HG02870 (cell line): ENCODE measurements around the gene ZFPM1.
"Not testable (repeated sequence)": the region's sequence is repeated elsewhere in the genome, so short reads cannot be mapped to it uniquely, and the experiment has no call there.

ENCODE experiments used
- ATAC-seq: cut with Tn5 transposase; IDR thresholded peaks from one replicate; pipeline ENCODE4 v1.9.1; 2021; ENCODE audit warnings: mild to moderate bottlenecking, moderate library complexity; ENCODE audit not compliant: unreplicated experiment

Gene ZFPM1

GRCh38 chr16:88510091-88510994 is 57.3 kb downstream of the ZFPM1 start:
- ATAC-seq, result no peak

- ATAC-seq, result no peak
Observed at GRCh38 chr16:88511060-88511459, 58.0 kb downstream of the ZFPM1 start.

GRCh38 chr16:88511906-88512305 is 58.8 kb downstream of the ZFPM1 start:
- no peak for ATAC-seq

DNA sequence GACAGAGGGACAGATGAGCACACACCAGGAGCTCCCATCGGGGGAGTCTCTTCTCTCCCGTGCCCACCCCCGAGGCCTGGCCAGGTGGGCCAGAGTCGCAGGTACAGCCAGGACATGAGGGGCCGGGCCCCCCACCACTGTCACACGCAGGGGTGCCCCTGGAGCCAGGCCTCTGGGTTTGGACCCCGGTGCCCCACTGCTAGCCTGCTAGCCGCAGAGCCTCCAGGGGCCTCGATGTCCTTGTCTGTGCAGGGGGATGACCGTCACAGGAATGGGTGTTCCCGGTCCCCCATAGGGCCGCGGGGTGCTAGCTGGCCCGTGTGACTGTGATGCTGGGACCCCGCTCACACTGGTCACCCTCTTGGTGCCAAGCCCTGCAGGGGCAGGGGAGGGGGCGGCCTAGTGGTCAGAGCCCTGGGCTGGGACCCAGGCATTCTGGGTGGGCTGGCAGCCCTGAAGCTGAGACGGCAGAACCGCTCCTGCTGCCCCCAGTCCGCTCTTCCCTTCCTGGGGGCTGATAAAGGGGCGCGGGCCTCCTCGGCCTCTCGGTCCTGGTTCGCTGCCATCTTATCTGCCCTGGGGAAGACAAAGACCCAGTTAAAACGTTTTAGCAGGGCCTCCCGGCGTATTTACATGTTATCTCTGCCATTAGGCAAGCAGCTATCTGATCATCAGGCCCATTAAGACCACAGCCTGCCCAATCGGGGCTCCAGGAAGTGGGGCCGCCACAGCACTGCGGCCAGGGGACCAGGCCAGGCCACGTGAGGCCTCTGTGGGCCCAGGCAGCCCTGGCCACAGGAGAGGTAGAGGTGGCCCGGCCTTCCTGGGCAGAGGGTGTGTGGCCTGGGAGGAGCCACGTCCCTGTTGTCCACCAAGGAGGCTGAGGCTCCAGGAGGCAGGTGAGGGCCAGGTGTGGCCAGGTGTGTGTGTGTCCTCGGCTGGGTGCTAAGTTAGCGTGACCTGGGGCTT is 59.9 kb downstream of the ZFPM1 start:
- ATAC-seq, result no peak

GRCh38 chr16:88514070-88514469 is 61.0 kb downstream of the ZFPM1 start:
- ATAC-seq, result no peak

- ATAC-seq, result no peak
Observed at GRCh38 chr16:88514526-88515232, 61.6 kb downstream of the ZFPM1 start.

DNA sequence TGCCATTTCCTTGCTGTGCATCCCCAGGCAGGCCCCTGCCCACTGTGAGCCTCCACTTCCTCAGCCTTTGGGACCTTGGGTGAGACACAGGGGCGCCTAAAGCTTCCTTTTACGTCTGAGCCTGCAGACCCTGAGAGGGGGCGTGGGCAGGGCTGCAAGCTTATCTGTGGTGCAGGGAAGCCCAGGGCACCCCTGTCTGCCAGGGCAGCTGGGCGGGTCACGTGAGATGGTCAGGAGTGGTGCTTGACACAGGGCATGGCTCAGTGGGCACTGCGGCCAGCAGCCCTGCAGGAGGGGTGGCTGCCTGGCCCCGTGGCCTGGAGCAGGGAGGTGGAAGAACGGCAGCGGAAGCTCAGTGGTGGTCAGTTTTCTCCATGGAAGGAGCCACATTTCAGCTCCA is 62.3 kb downstream of the ZFPM1 start:
- no peak for ATAC-seq

- no peak for ATAC-seq
Observed at GRCh38 chr16:88515925-88516594, 63.0 kb downstream of the ZFPM1 start.

- ATAC-seq, result no peak
Observed at GRCh38 chr16:88516601-88517061, 63.6 kb downstream of the ZFPM1 start.

DNA sequence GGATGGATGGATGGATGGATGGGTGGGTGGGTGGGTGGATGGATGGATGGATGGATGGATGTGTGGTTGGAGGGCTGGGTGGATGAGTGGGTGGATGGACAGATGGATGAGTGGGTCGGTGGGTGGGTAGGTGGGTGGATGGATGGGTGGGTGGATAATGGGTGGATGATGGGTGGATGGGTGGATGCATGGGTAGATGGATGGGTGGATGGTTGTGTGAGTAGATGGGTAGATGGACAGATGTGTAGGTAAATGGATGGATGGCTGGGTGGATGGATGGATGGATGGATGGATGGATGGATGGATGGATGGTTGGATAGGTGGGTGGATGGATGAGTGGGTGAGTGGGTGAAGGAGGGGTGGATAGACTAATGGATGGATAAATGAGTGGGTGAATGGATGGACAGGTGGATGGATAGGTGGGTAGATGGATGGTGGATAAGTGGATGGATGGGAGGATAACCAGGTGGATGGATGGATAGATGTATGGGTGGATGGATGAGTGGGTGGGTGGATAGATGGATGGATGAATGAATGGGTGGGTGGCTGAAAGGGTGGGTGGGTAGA is 64.2 kb downstream of the ZFPM1 start:
- ATAC-seq, result not testable (repeated sequence)

- ATAC-seq, result not testable (repeated sequence)
Observed at GRCh38 chr16:88518411-88519111, 65.5 kb downstream of the ZFPM1 start.

GRCh38 chr16:88519240-88519639 is 66.2 kb downstream of the ZFPM1 start:
- no peak for ATAC-seq

- no peak for ATAC-seq
Observed at GRCh38 chr16:88519938-88520653, 67.0 kb downstream of the ZFPM1 start.

GRCh38 chr16:88521674-88522073 is 68.6 kb downstream of the ZFPM1 start:
- ATAC-seq, result no peak

DNA sequence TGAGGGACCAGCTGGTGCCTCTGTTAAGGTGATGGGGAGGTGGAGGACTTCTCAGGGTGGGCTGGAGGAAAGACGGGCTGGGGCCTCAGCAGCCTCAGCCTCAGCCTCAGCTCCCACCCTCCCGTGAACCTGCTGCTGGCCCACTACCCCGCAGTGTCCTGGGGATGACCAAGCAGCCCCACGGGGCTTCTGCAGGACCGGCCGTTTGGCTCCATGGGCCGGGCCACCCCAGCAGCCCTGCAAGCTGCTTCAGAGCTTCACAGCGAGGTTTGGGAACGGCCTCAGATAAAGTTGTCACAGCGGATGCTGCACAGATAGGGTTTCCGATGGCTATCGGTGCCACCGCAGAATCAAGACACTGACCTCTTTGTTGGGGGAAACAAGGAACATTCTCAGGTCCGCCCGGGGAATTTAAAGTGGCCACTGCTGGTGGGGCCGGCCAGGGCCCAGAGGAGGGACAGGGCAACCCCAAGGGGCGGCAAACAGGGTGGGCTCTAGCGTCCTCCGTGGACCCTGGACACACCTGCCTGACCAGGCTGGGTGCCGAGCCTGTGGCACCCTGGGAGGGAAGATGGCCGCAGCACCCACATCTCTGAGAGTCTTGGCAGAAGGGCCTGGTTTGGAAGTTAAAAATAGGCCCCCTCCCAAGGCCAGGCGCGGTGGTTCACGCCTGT is 69.3 kb downstream of the ZFPM1 start:
- no peak for ATAC-seq

- no peak for ATAC-seq
Observed at GRCh38 chr16:88523309-88524161, 70.5 kb downstream of the ZFPM1 start.

DNA sequence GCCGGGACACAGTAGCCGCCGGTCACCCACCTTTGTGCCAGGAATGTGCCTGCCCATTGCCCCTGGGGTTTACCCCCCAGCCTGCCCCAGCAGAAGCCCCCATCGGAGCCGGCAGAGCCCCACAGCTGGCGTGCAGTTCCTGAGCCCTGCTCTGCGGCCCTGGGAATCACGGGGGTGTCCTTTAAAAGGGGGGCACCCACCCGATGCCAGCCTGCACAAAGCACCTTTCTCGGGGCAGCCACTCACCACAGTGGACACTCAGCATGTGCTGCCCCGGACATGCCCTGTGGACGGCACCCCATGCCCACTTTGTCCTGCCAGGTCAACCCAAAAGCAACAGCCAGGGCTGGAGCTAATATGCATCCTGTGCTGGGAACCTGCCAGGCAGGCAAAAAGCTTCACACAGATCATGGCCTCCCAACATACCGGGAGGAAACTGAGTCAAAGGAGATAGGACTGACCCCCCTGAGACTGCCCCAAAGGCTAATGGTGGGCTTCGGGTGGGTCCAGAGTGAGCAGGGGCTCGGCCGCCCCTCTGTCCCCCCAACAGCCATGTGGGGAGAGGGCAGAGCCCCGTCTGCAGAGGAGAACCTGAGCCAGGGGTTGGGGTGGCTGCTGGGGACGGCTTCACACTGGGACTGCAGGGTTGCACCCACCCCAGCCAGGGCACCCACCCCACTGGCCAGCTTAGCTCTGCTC is 71.3 kb downstream of the ZFPM1 start:
- no peak for ATAC-seq
